ENCODE data around the gene SPOPL.

- TF ChIP-seq, protein P1, sequence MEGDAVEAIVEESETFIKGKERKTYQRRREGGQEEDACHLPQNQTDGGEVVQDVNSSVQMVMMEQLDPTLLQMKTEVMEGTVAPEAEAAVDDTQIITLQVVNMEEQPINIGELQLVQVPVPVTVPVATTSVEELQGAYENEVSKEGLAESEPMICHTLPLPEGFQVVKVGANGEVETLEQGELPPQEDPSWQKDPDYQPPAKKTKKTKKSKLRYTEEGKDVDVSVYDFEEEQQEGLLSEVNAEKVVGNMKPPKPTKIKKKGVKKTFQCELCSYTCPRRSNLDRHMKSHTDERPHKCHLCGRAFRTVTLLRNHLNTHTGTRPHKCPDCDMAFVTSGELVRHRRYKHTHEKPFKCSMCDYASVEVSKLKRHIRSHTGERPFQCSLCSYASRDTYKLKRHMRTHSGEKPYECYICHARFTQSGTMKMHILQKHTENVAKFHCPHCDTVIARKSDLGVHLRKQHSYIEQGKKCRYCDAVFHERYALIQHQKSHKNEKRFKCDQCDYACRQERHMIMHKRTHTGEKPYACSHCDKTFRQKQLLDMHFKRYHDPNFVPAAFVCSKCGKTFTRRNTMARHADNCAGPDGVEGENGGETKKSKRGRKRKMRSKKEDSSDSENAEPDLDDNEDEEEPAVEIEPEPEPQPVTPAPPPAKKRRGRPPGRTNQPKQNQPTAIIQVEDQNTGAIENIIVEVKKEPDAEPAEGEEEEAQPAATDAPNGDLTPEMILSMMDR (conservative IDR thresholded peaks at IDR 0.05 in 1 of 2, IDR thresholded peaks at IDR 0.05 in 1 of 2; ENCODE audit: extremely low read depth in 1 of 2, insufficient read depth in 1 of 2, low read depth in 1 of 2, low read length in 2 of 2), result no peak
- TF ChIP-seq EZH2 (IDR thresholded peaks at IDR 0.05; ENCODE audit: borderline replicate concordance, low read length), result no peak
Measured at GRCh38 chr2:138617026-138617425, 115.5 kb downstream of the SPOPL start.

Data from mammary epithelial cell (primary cell).